ENCODE results near the gene POPDC3. TPM values are rescaled to one million over a fixed set of nuclear protein-coding genes. Genes with fewer than 3 reads are reported as not detected.

POPDC3 gene
- total RNA-seq, 1 experiment from 2014 or later, result 41.4 TPM

DNA sequence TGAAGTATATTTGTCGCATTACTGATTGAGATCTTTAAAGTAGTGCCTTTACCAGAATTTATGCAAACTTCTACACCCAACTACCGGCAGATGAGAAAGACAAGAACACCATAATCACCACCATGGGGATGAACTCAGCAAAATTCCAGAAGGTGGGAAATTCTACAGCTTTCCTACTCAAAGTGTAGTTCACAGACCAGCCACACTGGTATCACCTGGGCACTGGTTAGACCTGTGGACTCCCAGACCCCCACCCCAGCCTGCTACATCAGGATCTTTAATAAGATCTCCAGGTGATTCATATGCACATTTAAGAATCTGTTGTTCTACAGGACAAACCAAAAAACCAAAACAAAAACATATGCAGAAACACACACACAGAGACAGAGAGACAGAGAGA is 67.9 kb downstream of the POPDC3 start:
- Histone ChIP-seq H3K4me1 (ENCODE audit: insufficient read depth, low read length) (peaks cover 8% of the 10 kb centered on the region; the same call in 1 of the 2 replicates), H3K4me3 (ENCODE audit: low read length) (no peak overlapping the region), H3K9me3 (ENCODE audit: low read length) (no peaks in the 10 kb centered on the region), H4K20me1 (ENCODE audit: low read length) (no peaks in the 10 kb centered on the region), H3K27ac (ENCODE audit: low read length) (no peak overlapping the region), H3K4me2 (ENCODE audit: low read length) (no peak overlapping the region), H3K9me2 (replicated peaks; ENCODE audit: low read length) (no peaks in the 10 kb centered on the region), H3K36me3 (ENCODE audit: low read depth, low read length) (no peaks in the 10 kb centered on the region), H3F3A (ENCODE audit: low read length, unreplicated experiment) (no peaks in the 10 kb centered on the region), H3K79me2 (ENCODE audit: low read length) (no peaks in the 10 kb centered on the region), H3K27me3 (ENCODE audit: low read length) (no peaks in the 10 kb centered on the region), H2AFZ (ENCODE audit: low read length) (no peak overlapping the region), H3K9ac (ENCODE audit: low read length) (no peak overlapping the region)
- CTCF ChIA-PET, result no interaction called here
- ATAC-seq, result no peak
- no TSS peak for BruUV-seq (replicated peaks)
- POLR2A ChIA-PET (ENCODE audit: unreplicated experiment), result no interaction called here
- DNase-seq, result no peak
- TF ChIP-seq EZH2 (IDR thresholded peaks at IDR 0.05; ENCODE audit: low read length, unreplicated experiment) (no peak), CTCF (conservative IDR thresholded peaks at IDR 0.05; ENCODE audit: low read depth, low read length) (no peak)
- intact Hi-C loops (cut with micrococcal nuclease), result no loop called here

- BruUV-seq (replicated peaks), result no TSS peak
- no peak overlapping the region for H3K4me3 ChIP-seq (ENCODE audit: low read length)
- peaks cover 8% of the 10 kb centered on the region; the same call in 1 of the 2 replicates for H3K4me1 ChIP-seq (ENCODE audit: insufficient read depth, low read length)
- H3K27ac ChIP-seq (ENCODE audit: low read length), result no peak overlapping the region
- H3K36me3 ChIP-seq (ENCODE audit: low read depth, low read length), result no peaks in the 10 kb centered on the region
- no peaks in the 10 kb centered on the region for H3K9me3 ChIP-seq (ENCODE audit: low read length)
- no peak for DNase-seq
- no peaks in the 10 kb centered on the region for H3K27me3 ChIP-seq (ENCODE audit: low read length)
- intact Hi-C loops (cut with micrococcal nuclease), result no loop called here
- H3F3A ChIP-seq (ENCODE audit: low read length, unreplicated experiment), result no peaks in the 10 kb centered on the region
- H3K4me2 ChIP-seq (ENCODE audit: low read length), result no peak overlapping the region
- no peak for ATAC-seq
- ChIA-PET POLR2A (ENCODE audit: unreplicated experiment) (no interaction called here), CTCF (no interaction called here)
- H3K9me2 ChIP-seq (replicated peaks; ENCODE audit: low read length), result no peaks in the 10 kb centered on the region
- no peak for TF ChIP-seq CTCF (conservative IDR thresholded peaks at IDR 0.05; ENCODE audit: low read depth, low read length)
- no peak for TF ChIP-seq EZH2 (IDR thresholded peaks at IDR 0.05; ENCODE audit: low read length, unreplicated experiment)
- no peak for TF ChIP-seq EZH2phosphoT487 (IDR thresholded peaks at IDR 0.05; ENCODE audit: borderline replicate concordance, low read length)
- H3K9ac ChIP-seq (ENCODE audit: low read length), result no peak overlapping the region
- no peaks in the 10 kb centered on the region for H4K20me1 ChIP-seq (ENCODE audit: low read length)
- no peaks in the 10 kb centered on the region for H3K79me2 ChIP-seq (ENCODE audit: low read length)
- no peak overlapping the region for H2AFZ ChIP-seq (ENCODE audit: low read length)
Observed at GRCh38 chr6:105111105-105111504, 68.7 kb downstream of the POPDC3 start.

GRCh38 chr6:105109955-105110895 is 69.6 kb downstream of the POPDC3 start:
- H3K9me2 ChIP-seq (replicated peaks; ENCODE audit: low read length), result no peaks in the 10 kb centered on the region
- H3K9me3 ChIP-seq (ENCODE audit: low read length), result no peaks in the 10 kb centered on the region
- no peak overlapping the region for H3K4me2 ChIP-seq (ENCODE audit: low read length)
- ChIA-PET POLR2A (ENCODE audit: unreplicated experiment) (no interaction called here), CTCF (no interaction called here)
- no peak overlapping the region for H3K9ac ChIP-seq (ENCODE audit: low read length)
- BruUV-seq (replicated peaks), result no TSS peak
- no peak for TF ChIP-seq EZH2phosphoT487 (IDR thresholded peaks at IDR 0.05; ENCODE audit: borderline replicate concordance, low read length)
- no peak for TF ChIP-seq EZH2 (IDR thresholded peaks at IDR 0.05; ENCODE audit: low read length, unreplicated experiment)
- no peak for TF ChIP-seq CTCF (conservative IDR thresholded peaks at IDR 0.05; ENCODE audit: low read depth, low read length)
- H3K27me3 ChIP-seq (ENCODE audit: low read length), result no peaks in the 10 kb centered on the region
- H3K4me3 ChIP-seq (ENCODE audit: low read length), result no peak overlapping the region
- no peak for DNase-seq
- no peak for ATAC-seq
- H4K20me1 ChIP-seq (ENCODE audit: low read length), result no peaks in the 10 kb centered on the region
- intact Hi-C loops (cut with micrococcal nuclease), result no loop called here
- H3F3A ChIP-seq (ENCODE audit: low read length, unreplicated experiment), result no peaks in the 10 kb centered on the region
- H2AFZ ChIP-seq (ENCODE audit: low read length), result no peak overlapping the region
- H3K79me2 ChIP-seq (ENCODE audit: low read length), result no peaks in the 10 kb centered on the region
- peaks cover 8% of the 10 kb centered on the region; the same call in 1 of the 2 replicates for H3K4me1 ChIP-seq (ENCODE audit: insufficient read depth, low read length)
- no peak overlapping the region for H3K27ac ChIP-seq (ENCODE audit: low read length)
- no peaks in the 10 kb centered on the region for H3K36me3 ChIP-seq (ENCODE audit: low read depth, low read length)

Data from PC-3 (cell line).